Amygdala (tissue), 56 donors: ENCODE measurements around the gene MOB1A.

ENCODE experiments used
- DNase-seq, 56 donors: peaks; one replicate each; lab custom pipeline; 2025; lab: John Stamatoyannopoulos, UW

MOB1A gene

GRCh38 chr2:74109551-74109950, 69.1 kb downstream of the MOB1A start:
- DNase-seq, result no peak

- DNase-seq, result no peak
These were observed 71.6 kb downstream of the MOB1A start for GRCh38 chr2:74107071-74107470.

- DNase-seq, result no peak
These were observed 73.3 kb downstream of the MOB1A start for GRCh38 chr2:74105413-74105812.

- no peak for DNase-seq
These were observed 73.8 kb downstream of the MOB1A start for GRCh38 chr2:74104839-74105238.

- DNase-seq, result no peak
These were observed 74.9 kb downstream of the MOB1A start for GRCh38 chr2:74103763-74104162.
